Activated T-cell treated with anti-CD3 and anti-CD28 coated beads for 48 hours (primary cell): ENCODE data around the gene PCDHA1.
"Not testable (repeated sequence)": the region's sequence is repeated elsewhere in the genome, so short reads cannot be mapped to it uniquely, and the experiment has no call there.

Experiments used
- DNase-seq: peaks from one replicate; pipeline ENCODE4 v3.0.0-alpha.2; 2020; ENCODE audit warnings: low read depth

PCDHA1 gene

DNA sequence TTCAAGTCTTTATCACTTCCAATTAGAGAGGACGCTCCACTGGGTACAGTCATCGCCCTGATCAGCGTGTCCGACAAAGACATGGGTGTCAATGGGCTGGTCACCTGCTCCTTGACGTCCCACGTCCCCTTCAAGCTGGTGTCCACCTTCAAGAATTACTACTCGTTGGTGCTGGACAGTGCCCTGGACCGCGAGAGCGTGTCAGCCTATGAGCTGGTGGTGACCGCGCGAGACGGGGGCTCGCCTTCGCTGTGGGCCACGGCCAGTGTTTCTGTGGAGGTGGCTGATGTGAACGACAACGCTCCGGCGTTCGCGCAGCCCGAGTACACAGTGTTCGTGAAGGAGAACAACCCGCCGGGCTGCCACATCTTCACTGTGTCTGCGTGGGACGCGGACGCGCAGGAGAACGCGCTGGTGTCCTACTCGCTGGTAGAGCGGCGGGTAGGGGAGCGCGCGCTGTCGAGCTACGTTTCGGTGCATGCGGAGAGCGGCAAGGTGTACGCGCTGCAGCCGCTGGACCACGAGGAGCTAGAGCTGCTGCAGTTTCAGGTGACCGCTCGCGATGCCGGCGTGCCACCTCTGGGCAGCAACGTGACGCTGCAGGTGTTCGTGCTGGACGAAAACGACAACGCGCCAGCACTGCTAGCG is 22.4 kb downstream of the PCDHA1 start:
- DNase-seq = not testable (repeated sequence)

DNA sequence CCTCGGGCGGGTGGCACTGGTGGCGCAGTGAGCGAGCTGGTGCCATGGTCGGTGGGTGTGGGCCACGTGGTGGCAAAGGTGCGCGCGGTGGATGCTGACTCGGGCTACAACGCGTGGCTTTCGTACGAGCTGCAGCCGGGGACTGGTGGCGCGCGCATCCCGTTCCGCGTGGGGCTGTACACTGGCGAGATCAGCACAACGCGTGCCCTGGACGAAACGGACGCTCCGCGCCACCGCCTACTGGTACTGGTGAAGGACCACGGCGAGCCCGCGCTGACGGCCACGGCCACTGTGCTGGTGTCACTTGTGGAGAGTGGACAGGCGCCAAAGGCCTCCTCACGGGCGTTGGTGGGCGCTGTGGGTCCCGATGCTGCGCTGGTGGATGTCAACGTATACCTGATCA is 22.9 kb downstream of the PCDHA1 start:
- DNase-seq = no peak

DNA sequence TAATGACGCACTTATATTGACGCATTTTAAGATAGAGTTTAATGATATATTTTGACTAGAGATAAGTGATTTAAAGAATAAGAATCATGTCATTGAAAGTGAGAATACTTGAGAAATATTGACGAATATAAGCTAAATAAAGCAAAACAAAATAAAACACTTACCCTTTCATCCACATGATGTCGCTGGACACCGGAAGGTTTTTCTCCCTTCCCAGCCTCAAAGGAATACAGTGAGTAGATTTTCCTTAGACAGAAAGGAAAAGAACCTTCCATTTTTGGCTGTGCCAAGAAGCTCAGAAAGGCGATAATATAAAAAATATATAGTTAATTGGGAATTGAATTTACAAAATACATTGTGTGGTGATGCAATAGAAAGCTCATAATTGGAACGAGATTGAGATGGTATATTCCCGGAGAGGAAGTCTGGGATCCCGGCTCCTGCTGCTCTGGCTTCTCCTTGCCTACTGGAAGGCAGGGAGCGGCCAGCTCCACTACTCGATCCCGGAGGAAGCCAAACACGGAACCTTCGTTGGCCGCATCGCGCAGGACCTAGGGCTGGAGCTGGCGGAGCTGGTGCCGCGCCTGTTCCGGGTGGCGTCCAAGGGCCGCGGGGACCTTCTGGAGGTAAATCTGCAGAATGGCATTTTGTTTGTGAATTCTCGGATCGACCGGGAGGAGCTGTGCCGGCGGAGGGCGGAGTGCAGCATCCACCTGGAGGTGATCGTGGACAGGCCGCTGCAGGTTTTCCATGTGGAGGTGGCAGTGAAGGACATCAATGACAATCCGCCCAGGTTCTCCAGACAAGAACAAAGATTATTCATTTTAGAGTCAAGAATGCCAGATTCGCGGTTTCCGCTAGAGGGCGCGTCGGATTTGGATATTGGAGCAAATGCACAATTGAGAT is 35.7 kb downstream of the PCDHA1 start, which contains the start of gene PCDHA5:
Gene PCDHA5 (plus strand): TSS at position 239 of the 906 bp plus-strand sequence.
- peak; percentile 26 for DNase-seq

DNA sequence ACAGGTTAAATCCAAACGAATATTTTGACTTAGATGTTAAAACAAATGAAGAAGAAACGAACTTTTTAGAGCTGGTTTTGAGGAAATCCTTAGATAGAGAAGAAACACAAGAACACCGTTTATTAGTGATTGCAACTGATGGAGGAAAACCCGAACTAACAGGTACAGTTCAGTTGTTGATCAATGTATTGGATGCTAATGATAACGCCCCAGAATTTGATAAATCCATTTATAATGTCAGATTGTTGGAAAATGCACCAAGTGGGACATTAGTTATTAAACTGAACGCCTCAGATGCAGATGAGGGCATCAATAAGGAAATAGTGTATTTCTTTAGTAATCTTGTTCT is 36.3 kb downstream of the PCDHA1 start:
- DNase-seq = no peak

- not testable (repeated sequence) for DNase-seq
Observed at GRCh38 chr5:140822969-140823368, 37.0 kb downstream of the PCDHA1 start.

- no peak for DNase-seq
Observed at GRCh38 chr5:140823475-140823874, 37.5 kb downstream of the PCDHA1 start.

- DNase-seq = no peak
Observed at GRCh38 chr5:140827704-140828361, 41.9 kb downstream of the PCDHA1 start, which contains the start of gene PCDHA6. Gene PCDHA6 (plus strand): TSS chr5:140827960. CDS start chr5:140828092, 132 bp downstream.

GRCh38 chr5:140828362-140828737 is 42.4 kb downstream of the PCDHA1 start:
- no peak for DNase-seq

- not testable (repeated sequence) for DNase-seq
Observed at GRCh38 chr5:140829511-140830501, 43.9 kb downstream of the PCDHA1 start.

- no peak for DNase-seq
Observed at GRCh38 chr5:140833993-140834392, 48.1 kb downstream of the PCDHA1 start, which contains the start of gene PCDHA7. Gene PCDHA7 (plus strand): TSS chr5:140834269. CDS start chr5:140834384, 115 bp downstream.

- not testable (repeated sequence) for DNase-seq
Observed at GRCh38 chr5:140834439-140835008, 48.6 kb downstream of the PCDHA1 start.

DNA sequence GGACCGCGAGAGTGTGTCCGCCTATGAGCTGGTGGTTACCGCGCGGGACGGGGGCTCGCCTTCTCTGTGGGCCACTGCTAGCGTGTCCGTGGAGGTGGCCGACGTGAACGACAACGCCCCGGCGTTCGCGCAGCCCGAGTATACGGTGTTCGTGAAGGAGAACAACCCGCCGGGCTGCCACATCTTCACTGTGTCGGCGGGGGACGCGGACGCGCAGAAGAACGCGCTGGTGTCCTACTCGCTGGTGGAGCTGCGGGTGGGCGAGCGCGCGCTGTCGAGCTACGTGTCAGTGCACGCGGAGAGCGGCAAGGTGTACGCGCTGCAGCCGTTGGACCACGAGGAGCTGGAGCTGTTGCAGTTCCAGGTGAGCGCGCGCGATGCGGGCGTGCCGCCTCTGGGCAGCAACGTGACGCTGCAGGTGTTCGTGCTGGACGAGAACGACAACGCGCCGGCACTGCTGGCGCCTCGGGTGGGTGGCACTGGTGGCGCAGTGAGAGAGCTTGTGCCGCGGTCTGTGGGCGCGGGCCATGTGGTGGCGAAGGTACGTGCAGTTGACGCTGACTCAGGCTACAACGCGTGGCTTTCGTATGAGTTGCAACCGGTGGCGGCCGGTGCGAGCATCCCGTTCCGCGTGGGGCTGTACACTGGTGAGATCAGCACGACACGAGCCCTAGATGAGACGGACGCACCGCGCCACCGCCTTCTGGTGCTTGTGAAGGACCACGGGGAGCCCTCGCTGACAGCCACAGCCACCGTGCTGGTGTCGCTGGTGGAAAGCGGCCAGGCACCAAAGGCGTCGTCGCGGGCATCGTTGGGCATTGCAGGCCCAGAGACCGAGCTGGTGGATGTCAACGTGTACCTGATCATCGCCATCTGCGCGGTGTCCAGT is 49.9 kb downstream of the PCDHA1 start:
- no peak for DNase-seq

GRCh38 chr5:140840978-140841962 is 55.3 kb downstream of the PCDHA1 start, which contains the start of gene PCDHA8:
Gene PCDHA8 (plus strand): TSS chr5:140841187. CDS start chr5:140841322, 135 bp downstream.
- DNase-seq = no peak

GRCh38 chr5:140842798-140843733 is 57.1 kb downstream of the PCDHA1 start:
- no peak for DNase-seq

- not testable (repeated sequence) for DNase-seq
Observed at GRCh38 chr5:140848139-140849102, 62.5 kb downstream of the PCDHA1 start, which contains the start of gene PCDHA9. Gene PCDHA9 (plus strand): TSS chr5:140848382. CDS start chr5:140848496, 114 bp downstream.
